GM12801 (cell line): ENCODE measurements around the gene MRPL1.

ENCODE experiments used
- TF ChIP-seq, protein P1 (sequence below): IDR thresholded peaks from one replicate; pipeline ENCODE4 v1.5.1; 2011; ENCODE audit warnings: control low read depth; ENCODE audit not compliant: insufficient read length; ENCODE audit errors: extremely low read depth

The MRPL1 gene

DNA sequence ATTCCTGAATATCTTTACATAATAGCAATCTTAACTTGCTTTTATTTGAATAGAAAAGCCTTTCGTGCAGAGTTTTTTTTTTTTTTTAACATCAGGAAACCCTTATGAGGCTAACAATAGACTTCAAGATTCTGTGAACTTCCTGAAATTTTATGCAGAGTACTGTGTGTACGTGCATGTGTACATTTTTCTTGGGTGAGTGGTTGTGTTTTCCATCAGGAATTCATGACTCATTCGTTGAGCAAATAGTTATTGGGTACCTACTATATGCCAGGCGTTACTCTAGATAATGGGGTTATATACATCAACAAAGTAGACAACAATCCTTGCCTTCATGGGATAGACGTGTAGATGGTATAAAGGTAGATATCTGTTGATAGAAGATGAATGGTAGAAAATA is 59.1 kb downstream of the MRPL1 start:
- TF ChIP-seq, protein P1, sequence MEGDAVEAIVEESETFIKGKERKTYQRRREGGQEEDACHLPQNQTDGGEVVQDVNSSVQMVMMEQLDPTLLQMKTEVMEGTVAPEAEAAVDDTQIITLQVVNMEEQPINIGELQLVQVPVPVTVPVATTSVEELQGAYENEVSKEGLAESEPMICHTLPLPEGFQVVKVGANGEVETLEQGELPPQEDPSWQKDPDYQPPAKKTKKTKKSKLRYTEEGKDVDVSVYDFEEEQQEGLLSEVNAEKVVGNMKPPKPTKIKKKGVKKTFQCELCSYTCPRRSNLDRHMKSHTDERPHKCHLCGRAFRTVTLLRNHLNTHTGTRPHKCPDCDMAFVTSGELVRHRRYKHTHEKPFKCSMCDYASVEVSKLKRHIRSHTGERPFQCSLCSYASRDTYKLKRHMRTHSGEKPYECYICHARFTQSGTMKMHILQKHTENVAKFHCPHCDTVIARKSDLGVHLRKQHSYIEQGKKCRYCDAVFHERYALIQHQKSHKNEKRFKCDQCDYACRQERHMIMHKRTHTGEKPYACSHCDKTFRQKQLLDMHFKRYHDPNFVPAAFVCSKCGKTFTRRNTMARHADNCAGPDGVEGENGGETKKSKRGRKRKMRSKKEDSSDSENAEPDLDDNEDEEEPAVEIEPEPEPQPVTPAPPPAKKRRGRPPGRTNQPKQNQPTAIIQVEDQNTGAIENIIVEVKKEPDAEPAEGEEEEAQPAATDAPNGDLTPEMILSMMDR = no peak

DNA sequence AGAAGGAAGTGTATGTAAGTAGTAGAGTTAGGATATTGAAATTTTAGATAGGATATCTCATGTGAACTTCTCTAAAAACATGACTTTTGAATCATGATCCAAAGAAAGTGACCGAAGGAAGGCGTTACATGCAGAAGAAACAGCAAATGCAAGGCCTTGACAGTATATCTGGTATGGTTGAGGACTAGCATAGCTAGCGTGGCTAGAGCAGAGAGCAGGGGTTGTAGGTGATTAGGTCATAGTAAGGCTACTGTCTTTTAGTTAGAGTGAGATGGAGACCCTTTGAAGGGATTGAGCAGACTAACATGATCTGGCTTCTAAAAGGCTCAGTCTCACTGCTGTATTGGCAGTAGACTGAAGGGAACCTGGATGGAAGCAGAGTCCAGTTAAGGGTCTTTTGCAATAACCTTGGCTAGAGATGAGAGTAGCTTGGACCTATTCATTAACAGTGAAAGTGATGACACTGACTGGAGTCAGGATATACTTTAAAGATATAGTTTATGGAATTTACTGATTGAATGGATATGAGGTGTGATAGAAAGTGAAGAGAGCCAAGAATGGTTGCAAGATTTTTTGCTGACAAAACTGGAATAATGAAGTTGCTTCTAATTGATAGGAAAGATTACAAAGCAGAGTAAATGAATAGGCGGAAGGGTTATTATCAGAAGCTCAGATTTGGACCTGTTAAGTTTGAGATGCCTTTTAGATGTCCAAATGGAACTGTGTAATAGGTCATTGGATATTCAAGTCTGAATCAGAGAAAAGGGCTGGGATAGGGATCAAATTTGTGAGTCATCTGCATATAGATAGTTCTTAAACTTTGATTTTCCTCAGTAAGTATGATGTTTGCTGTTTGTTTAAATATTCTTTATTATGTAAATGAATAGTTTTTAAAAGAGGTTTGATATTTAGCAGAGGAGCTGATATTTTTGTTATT is 59.8 kb downstream of the MRPL1 start:
- TF ChIP-seq, protein P1 = no peak

DNA sequence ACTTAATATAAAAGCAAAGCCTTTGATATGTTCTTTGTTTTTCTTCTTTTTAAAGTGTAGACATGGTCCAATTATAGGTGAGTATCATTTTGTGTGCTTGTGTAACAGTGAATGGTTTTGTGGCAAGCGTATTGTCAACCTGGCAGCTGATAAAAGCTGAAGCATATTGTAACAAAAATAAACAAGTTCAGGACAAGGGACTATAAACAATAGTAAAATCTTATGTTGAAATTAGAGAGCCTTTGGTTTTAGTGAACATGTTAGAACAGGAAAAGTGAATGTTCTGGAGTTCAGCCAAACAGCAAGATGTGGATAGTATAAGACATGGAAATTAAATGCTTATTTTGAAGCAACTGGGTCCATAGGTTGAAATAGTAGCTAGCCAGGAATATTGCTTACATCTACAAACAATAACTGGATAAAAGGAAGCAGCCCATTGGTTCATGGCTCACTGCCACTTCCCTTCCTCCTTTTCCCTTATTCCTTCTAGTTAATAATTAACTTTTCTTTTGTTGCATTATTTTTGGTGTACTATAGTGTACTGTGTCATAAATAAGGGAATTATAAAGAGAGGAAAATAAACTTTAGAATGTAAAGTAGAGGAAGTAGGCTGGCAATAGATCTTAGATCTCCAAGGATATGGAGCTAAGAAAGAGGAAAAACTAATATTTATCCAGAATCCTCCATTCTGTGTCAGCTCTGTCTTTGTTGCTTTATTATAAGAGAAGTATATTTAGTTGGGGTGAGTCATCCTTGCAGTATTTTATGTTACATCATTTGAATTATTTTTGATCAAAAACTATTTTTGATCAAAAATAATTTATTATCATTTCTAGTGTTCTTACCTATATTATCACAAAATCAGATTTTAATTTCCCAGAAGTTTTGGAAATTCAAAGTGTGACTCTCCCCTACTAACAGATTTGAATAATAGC is 65.6 kb downstream of the MRPL1 start:
- TF ChIP-seq, protein P1 = no peak

GRCh38 chr4:77930154-77930639 is 67.6 kb downstream of the MRPL1 start:
- TF ChIP-seq, protein P1 = no peak

GRCh38 chr4:77930876-77931275 is 68.2 kb downstream of the MRPL1 start:
- TF ChIP-seq, protein P1 = no peak

- TF ChIP-seq, protein P1 = no peak
Observed at GRCh38 chr4:77931452-77932135, 69.0 kb downstream of the MRPL1 start.
